ENCODE results near the gene PRTN3. TPM values are rescaled to one million over a fixed set of nuclear protein-coding genes. Genes with fewer than 3 reads are reported as not detected.
"Not testable (repeated sequence)": the region's sequence is repeated elsewhere in the genome, so short reads cannot be mapped to it uniquely, and the experiment has no call there.

The PRTN3 gene
- total RNA-seq, 1 donor from 2014 or later, result not detected

DNA sequence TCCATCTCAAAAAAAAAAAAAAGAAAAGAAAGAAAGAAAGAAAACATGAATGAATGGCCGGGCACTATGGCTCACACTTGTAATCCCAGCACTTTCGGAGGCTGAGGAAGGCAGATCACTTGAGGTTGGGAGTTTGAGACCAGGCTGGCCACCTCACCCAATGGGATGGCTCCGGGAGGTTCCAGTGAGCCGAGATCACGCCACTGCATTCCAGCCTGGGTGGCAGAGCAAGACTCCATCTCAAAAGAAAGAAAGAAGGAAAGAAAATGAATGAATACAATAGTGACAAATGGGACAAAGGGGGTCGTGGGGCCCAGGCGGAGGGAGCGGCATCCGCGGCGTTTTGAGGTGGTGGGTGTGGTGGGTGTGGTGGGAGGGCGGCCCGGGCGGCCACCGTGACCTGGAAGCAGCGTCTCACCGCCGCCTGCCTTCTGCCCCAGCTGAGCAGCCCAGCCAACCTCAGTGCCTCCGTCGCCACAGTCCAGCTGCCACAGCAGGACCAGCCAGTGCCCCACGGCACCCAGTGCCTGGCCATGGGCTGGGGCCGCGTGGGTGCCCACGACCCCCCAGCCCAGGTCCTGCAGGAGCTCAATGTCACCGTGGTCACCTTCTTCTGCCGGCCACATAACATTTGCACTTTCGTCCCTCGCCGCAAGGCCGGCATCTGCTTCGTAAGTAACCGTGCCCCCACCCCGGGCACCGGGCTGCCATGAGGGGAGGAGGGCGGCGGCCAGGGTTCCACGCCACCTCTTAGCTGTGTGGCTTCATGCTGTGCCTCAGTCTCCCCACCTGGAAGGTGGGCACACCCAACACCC lies 5.1 kb downstream of the PRTN3 start:
- DNase-seq (ENCODE audit: low read depth), result no peak

DNA sequence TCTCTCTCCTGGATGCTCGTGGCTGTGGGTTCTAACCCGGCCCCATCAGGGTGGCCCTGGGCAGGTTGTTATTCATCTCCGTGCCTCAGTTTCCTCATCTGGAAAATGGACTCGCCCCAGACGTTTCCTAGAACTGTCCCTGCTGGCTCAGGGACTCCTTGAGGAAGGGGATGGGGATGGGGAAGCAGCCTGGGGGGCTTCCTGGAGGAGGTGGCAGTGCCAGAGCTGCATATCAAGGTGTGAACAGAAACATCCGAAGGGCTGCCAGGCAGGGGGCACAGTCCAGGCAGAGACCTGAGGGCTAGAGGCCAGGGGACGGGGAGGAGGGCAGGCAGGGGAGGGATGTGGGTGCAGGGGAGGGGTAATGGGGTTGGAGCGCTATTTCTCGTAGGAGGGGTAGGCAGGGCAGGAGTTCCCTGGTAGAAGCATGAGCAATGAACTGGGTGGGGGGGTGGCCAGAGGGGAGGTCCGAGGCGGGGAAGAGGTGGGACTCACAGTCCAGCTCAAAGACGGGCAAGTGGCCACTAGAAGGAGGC lies 7.7 kb downstream of the PRTN3 start:
- DNase-seq (ENCODE audit: low read depth), result peak; percentile 37

GRCh38 chr19:849195-849594 lies 8.4 kb downstream of the PRTN3 start:
- DNase-seq (ENCODE audit: low read depth), result not testable (repeated sequence)

GRCh38 chr19:850221-850978 lies 9.6 kb downstream of the PRTN3 start:
- DNase-seq (ENCODE audit: low read depth), result peak; percentile 80

DNA sequence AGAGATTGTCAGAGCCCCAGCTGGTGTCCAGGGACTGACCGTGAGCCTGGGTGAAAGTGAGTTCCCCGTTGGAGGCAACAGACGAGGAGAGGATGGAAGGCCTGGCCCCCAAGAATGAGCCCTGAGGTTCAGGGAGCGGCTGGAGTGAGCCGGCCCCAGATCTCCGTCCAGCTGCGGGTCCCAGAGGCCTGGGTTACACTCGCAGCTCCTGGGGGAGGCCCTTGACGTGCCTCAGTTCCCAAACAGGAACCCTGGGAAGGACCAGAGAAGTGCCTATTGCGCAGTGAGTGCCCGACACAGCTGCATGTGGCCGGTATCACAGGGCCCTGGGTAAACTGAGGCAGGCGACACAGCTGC lies 10.2 kb downstream of the PRTN3 start:
- no peak for DNase-seq (ENCODE audit: low read depth)

DNA sequence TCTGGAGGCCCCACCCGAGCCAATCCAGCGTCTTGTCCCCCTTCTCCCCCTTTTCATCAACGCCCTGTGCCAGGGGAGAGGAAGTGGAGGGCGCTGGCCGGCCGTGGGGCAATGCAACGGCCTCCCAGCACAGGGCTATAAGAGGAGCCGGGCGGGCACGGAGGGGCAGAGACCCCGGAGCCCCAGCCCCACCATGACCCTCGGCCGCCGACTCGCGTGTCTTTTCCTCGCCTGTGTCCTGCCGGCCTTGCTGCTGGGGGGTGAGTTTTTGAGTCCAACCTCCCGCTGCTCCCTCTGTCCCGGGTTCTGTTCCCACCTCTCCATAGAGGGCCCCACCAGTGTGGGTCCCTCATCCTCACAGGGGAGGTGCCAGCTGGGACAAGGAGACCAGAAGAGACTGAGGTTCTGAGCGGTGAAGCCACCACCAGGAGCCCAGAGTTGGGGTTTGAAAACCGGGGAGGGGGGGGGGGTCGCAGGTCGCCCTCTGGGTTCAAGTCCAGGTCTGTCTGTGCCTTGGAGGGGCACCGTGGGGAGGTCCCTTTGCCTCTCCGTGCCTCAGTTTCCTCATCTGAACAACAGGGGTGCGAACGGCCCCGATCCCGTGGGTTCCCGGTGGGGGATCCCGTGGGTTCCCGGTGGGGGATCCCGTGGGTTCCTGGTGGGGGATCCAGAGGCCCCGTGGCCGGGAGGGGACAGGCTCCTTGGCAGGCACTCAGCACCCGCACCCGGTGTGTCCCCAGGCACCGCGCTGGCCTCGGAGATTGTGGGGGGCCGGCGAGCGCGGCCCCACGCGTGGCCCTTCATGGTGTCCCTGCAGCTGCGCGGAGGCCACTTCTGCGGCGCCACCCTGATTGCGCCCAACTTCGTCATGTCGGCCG lies 11.6 kb downstream of the PRTN3 start, which contains the start of gene ELANE:
ELANE (plus strand) TSS at position 168 of the 878 bp plus-strand sequence; CDS start at position 194, 26 bp downstream.
- no peak for DNase-seq (ENCODE audit: low read depth)

- DNase-seq (ENCODE audit: low read depth), result no peak
These were observed 12.3 kb downstream of the PRTN3 start for GRCh38 chr19:853014-853585.

DNA sequence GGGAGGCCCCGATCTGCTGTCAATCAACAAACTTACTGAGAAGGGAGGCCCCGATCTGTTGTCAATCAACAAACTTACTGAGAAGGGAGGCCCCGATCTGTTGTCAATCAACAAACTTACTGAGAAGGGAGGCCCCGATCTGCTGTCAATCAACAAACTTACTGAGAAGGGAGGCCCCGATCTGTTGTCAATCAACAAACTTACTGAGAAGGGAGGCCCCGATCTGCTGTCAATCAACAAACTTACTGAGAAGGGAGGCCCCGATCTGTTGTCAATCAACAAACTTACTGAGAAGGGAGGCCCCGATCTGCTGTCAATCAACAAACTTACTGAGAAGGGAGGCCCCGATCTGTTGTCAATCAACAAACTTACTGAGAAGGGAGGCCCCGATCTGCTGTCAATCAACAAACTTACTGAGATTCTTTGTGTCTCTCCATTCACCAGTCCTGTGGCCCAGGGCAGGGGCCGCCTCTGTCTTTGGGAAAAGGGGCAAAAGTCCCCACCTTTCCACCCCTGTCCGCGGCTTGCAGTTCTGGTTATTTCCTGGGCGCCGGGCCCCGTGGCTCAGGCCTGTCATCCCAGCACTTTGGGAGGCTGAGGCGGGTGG lies 12.9 kb downstream of the PRTN3 start:
- not testable (repeated sequence) for DNase-seq (ENCODE audit: low read depth)

- DNase-seq (ENCODE audit: low read depth), result no peak
These were observed 13.8 kb downstream of the PRTN3 start for GRCh38 chr19:854549-854948.

GRCh38 chr19:855142-855541 lies 14.3 kb downstream of the PRTN3 start:
- DNase-seq (ENCODE audit: low read depth), result no peak

DNA sequence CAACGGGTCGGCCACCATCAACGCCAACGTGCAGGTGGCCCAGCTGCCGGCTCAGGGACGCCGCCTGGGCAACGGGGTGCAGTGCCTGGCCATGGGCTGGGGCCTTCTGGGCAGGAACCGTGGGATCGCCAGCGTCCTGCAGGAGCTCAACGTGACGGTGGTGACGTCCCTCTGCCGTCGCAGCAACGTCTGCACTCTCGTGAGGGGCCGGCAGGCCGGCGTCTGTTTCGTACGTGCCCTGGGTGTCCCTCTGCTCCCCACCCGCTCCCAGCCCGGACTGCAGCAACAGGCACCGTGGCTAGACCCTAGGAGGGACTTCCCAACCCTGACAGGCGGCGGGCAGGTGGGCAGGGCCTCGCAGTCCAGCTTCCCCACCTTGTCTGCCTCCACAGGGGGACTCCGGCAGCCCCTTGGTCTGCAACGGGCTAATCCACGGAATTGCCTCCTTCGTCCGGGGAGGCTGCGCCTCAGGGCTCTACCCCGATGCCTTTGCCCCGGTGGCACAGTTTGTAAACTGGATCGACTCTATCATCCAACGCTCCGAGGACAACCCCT lies 14.8 kb downstream of the PRTN3 start:
- DNase-seq (ENCODE audit: low read depth), result no peak

DNA sequence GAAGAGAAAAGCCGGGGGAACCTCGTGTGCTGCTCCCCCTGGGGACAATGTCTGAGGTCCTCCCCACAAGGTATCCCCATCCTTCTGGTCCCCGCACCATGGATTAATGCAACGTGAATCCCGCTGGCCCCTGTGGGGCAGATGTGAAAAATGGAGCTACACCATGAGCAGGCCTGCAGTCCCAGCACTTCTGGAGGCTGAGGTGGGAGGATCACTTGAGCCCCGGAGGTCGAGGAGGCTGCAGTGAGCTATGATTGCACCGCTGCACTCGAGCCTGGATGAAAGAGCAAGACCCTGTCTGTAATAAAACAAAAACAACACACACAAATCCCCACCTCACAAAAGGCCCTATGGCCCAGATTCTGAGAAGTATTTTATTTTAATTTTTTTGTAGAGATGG lies 17.5 kb downstream of the PRTN3 start:
- no peak for DNase-seq (ENCODE audit: low read depth)

DNA sequence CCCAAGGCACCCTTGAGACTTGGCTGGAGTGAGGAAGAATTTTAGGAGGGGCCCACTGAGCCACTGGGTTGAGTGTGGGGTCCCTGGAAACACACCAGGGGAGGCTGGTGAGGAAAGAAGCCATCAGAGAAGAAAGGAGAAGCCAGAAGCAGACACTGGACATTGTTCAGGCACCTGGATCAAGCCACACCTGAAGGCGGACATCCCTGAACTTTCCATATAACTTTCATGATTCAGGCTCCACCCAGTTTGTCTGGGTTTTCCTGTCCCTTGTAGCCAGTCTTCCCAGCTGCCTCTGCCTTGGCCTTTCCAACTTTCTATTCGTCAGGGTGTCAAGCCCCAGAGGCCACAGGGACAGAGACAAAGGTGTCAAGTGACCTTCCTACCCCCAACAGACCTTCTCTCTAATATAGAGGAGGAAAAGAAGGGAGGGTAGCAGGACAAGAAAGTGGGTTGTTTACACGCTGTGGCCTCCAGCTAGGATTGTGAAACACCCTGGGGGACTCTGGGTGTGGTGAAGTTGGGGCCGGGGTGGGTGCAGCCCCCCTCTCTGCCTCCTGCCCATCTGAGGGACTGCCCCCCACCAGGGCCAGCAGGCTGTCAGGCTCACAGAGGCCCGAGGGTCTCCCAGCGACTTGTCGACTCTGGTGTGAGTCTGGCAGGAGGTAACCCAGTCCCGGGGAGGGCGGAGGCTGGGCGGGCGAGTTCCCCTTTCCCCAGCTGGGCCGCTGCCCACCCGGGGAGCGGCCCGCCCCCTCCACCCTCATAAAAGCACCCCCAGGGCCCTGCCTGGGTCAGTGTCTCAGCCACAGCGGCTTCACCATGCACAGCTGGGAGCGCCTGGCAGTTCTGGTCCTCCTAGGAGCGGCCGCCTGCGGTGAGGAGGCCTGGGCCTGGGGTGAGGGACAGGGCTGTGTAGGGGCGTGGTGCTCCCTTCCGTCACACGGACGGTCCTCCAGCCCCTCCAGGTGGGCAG lies 18.4 kb downstream of the PRTN3 start, which contains the start of gene CFD:
CFD (plus strand) TSS at position 797 of the 976 bp plus-strand sequence; CDS start at position 823, 26 bp downstream.
- DNase-seq (ENCODE audit: low read depth), result no peak

DNA sequence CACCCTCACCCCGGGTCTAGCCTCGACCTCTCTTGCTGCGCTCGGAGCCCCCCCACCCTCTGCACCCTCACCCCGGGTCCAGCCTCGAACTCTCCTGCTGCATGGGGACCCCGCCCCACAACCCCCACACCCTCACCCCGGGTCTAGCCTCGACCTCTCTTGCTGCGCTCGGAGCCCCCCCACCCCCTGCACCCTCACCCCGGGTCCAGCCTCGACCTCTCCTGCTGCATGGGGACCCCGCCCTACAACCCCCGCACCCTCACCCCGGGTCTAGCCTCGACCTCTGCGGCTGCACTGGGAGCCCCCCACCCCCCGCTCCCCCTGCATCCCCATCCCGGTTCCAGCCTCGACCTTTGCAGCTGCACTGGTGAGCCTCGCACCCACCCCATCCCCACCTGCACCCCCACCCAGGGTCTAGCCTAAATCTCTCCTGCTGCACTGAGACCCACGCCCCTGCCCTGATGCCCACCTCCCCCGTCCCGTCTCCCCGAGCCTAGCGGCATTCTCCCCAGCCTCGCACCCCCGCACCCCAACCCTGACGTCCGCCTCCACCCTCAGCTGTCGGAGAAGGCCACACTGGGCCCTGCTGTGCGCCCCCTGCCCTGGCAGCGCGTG lies 20.4 kb downstream of the PRTN3 start:
- DNase-seq (ENCODE audit: low read depth), result no peak

GRCh38 chr19:861756-862580 lies 21.2 kb downstream of the PRTN3 start:
- DNase-seq (ENCODE audit: low read depth), result no peak

DNA sequence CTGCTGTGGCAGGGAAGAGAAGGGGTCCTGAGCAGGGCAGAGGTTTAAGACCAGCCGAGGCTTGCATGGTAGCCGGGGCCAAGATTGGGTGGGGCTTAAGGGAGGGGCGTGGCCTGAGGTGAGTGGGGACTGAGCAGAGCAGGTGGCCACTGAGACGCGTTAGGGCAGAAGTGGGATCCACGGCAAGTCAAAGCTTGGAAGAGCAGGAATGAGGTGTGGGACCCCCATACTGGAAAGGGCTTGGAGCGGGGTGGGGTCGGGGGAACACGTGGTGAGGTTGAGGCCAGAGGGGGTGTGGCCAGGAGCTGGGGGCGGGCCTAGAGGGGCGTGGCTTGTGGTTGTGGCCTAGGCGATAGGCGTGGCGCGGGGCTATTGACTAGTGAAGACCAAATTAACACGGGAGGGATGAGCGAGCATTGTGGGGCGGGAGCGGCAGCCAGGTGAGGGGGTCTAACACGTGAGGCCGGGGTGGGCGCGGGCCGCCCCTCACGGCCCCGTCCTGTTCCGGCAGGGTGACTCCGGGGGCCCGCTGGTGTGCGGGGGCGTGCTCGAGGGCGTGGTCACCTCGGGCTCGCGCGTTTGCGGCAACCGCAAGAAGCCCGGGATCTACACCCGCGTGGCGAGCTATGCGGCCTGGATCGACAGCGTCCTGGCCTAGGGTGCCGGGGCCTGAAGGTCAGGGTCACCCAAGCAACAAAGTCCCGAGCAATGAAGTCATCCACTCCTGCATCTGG lies 21.9 kb downstream of the PRTN3 start:
- no peak for DNase-seq (ENCODE audit: low read depth)

DNA sequence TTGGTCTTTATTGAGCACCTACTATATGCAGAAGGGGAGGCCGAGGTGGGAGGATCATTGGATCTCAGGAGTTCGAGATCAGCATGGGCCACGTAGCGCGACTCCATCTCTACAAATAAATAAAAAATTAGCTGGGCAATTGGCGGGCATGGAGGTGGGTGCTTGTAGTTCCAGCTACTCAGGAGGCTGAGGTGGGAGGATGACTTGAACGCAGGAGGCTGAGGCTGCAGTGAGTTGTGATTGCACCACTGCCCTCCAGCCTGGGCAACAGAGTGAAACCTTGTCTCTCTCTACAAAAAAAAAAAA lies 22.5 kb downstream of the PRTN3 start:
- DNase-seq (ENCODE audit: low read depth), result no peak
